ENCODE measurements around the gene UBE2U. TPM values are rescaled to one million over a fixed set of nuclear protein-coding genes. Genes with fewer than 3 reads are reported as not detected.

The UBE2U gene
- polyA plus RNA-seq, 1 experiment: not detected

DNA sequence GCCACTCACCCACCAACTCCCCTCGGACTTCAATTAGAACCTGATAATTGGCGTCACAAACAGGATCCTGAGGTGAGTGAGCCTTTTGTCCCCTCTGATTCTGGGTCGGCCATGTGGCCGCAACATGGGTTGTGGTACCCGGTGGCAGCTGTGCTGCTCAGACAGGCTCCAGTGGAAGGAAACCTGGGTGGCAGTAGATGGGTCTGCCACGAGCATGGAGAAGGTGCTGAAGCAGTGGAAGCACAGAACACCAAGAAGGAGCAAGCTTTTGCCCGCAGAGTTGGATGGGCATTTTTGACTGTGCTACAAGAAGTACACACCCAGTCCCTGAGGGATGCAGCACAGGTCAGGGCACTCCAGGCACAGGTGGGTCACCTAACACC lies 16.5 kb upstream of the UBE2U start:
- no peaks in the 10 kb centered on the region for H3K27me3 ChIP-seq (ENCODE audit: control insufficient read depth, insufficient read depth, low read length)
- ChIA-PET POLR2A (no interaction called here), CTCF (interaction anchor here (0.6 kb wide), 1 partner anchor 759 kb away, joined by 3 read pairs; no protein-coding TSS in a partner anchor)
- no peak overlapping the region for H3K4me3 ChIP-seq (ENCODE audit: low read depth, low read length)
- no peak for DNase-seq (ENCODE audit: low read depth)
- H3K36me3 ChIP-seq (ENCODE audit: control insufficient read depth, insufficient read depth, low read length): no peaks in the 10 kb centered on the region
- TF ChIP-seq, protein P1, sequence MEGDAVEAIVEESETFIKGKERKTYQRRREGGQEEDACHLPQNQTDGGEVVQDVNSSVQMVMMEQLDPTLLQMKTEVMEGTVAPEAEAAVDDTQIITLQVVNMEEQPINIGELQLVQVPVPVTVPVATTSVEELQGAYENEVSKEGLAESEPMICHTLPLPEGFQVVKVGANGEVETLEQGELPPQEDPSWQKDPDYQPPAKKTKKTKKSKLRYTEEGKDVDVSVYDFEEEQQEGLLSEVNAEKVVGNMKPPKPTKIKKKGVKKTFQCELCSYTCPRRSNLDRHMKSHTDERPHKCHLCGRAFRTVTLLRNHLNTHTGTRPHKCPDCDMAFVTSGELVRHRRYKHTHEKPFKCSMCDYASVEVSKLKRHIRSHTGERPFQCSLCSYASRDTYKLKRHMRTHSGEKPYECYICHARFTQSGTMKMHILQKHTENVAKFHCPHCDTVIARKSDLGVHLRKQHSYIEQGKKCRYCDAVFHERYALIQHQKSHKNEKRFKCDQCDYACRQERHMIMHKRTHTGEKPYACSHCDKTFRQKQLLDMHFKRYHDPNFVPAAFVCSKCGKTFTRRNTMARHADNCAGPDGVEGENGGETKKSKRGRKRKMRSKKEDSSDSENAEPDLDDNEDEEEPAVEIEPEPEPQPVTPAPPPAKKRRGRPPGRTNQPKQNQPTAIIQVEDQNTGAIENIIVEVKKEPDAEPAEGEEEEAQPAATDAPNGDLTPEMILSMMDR (IDR thresholded peaks at IDR 0.05; ENCODE audit: insufficient read depth, low read depth, low read length): no peak

- no peak for DNase-seq (ENCODE audit: low read depth)
- no peak overlapping the region for H3K4me3 ChIP-seq (ENCODE audit: low read depth, low read length)
- no peaks in the 10 kb centered on the region for H3K36me3 ChIP-seq (ENCODE audit: control insufficient read depth, insufficient read depth, low read length)
- TF ChIP-seq, protein P1 (IDR thresholded peaks at IDR 0.05; ENCODE audit: insufficient read depth, low read depth, low read length): no peak
- ChIA-PET POLR2A (no interaction called here), CTCF (interaction anchor here (0.6 kb wide), 1 partner anchor 760 kb away, joined by 3 read pairs; no protein-coding TSS in a partner anchor)
- no peaks in the 10 kb centered on the region for H3K27me3 ChIP-seq (ENCODE audit: control insufficient read depth, insufficient read depth, low read length)
These were observed 15.8 kb upstream of the UBE2U start for GRCh38 chr1:64187646-64188045.

GRCh38 chr1:64192290-64192689 lies 11.1 kb upstream of the UBE2U start:
- H3K4me3 ChIP-seq (ENCODE audit: low read depth, low read length): no peak overlapping the region
- DNase-seq (ENCODE audit: low read depth): no peak
- H3K27me3 ChIP-seq (ENCODE audit: control insufficient read depth, insufficient read depth, low read length): no peaks in the 10 kb centered on the region
- POLR2A ChIA-PET: no interaction called here
- H3K36me3 ChIP-seq (ENCODE audit: control insufficient read depth, insufficient read depth, low read length): no peaks in the 10 kb centered on the region
- TF ChIP-seq, protein P1 (IDR thresholded peaks at IDR 0.05; ENCODE audit: insufficient read depth, low read depth, low read length): no peak
- CTCF ChIA-PET: interaction anchor here (1.3 kb wide), 1 partner anchor 9 kb away, joined by 4 read pairs; no protein-coding TSS in a partner anchor

- ChIA-PET POLR2A (interaction anchor here (0.7 kb wide), 1 partner anchor 567 kb away, joined by 5 read pairs; no protein-coding TSS in a partner anchor), CTCF (interaction anchor here (1.0 to 1.3 kb wide), 4 partner anchors 10 to 50 kb away, joined by 3 to 4 read pairs (median 3); no protein-coding TSS in a partner anchor)
- DNase-seq (ENCODE audit: low read depth): no peak
- no peaks in the 10 kb centered on the region for H3K36me3 ChIP-seq (ENCODE audit: control insufficient read depth, insufficient read depth, low read length)
- TF ChIP-seq, protein P1 (IDR thresholded peaks at IDR 0.05; ENCODE audit: insufficient read depth, low read depth, low read length): no peak
- H3K27me3 ChIP-seq (ENCODE audit: control insufficient read depth, insufficient read depth, low read length): no peaks in the 10 kb centered on the region
- no peak overlapping the region for H3K4me3 ChIP-seq (ENCODE audit: low read depth, low read length)
These were observed 9.0 kb upstream of the UBE2U start for GRCh38 chr1:64194168-64195080.

- Histone ChIP-seq H3K4me3 (ENCODE audit: low read depth, low read length) (no peak overlapping the region), H3K36me3 (ENCODE audit: control insufficient read depth, insufficient read depth, low read length) (no peaks in the 10 kb centered on the region), H3K27me3 (ENCODE audit: control insufficient read depth, insufficient read depth, low read length) (no peaks in the 10 kb centered on the region)
- ChIA-PET CTCF (interaction anchor here (1.0 to 1.3 kb wide), 4 partner anchors 10 to 49 kb away, joined by 3 to 4 read pairs (median 3); no protein-coding TSS in a partner anchor), POLR2A (no interaction called here)
- no peak for DNase-seq (ENCODE audit: low read depth)
- TF ChIP-seq, protein P1 (IDR thresholded peaks at IDR 0.05; ENCODE audit: insufficient read depth, low read depth, low read length): no peak
These were observed 8.4 kb upstream of the UBE2U start for GRCh38 chr1:64195081-64195395.

Measured in BJ (cell line).